Activated CD4-positive, CD25-positive, alpha-beta regulatory T cell treated with anti-CD3 and anti-CD28 coated beads, Interleukin-2, amount 50 U/mL, for 16 hours (primary cell): ENCODE data around the gene THOC2.
"Not testable (repeated sequence)": the region's sequence is repeated elsewhere in the genome, so short reads cannot be mapped to it uniquely, and the experiment has no call there.

Experiments
- DNase-seq: peaks from one replicate; pipeline ENCODE4 v3.0.0-alpha.2; 2020; ENCODE audit warnings: low read depth, low spot score

Gene THOC2

GRCh38 chrX:123738378-123738940 lies 5.6 kb upstream of the THOC2 start:
- no peak for DNase-seq

- no peak for DNase-seq
Measured at GRCh38 chrX:123736333-123736921, 3.6 kb upstream of the THOC2 start.

- DNase-seq, result not testable (repeated sequence)
Measured at GRCh38 chrX:123735137-123735536, 2.3 kb upstream of the THOC2 start.

GRCh38 chrX:123734079-123734478 lies 1.2 kb upstream of the THOC2 start:
- DNase-seq, result not testable (repeated sequence)

GRCh38 chrX:123731987-123732669 lies 724 bp downstream of the THOC2 start:
- DNase-seq, result no peak

- no peak for DNase-seq
Measured at GRCh38 chrX:123731258-123731986, 1.4 kb downstream of the THOC2 start.

GRCh38 chrX:123728554-123728953 lies 4.3 kb downstream of the THOC2 start:
- no peak for DNase-seq

- DNase-seq, result no peak
Measured at GRCh38 chrX:123728016-123728415, 4.8 kb downstream of the THOC2 start.

- not testable (repeated sequence) for DNase-seq
Measured at GRCh38 chrX:123722193-123722592, 10.7 kb downstream of the THOC2 start.

GRCh38 chrX:123720486-123720885 lies 12.4 kb downstream of the THOC2 start:
- no peak for DNase-seq

GRCh38 chrX:123713841-123714240 lies 19.0 kb downstream of the THOC2 start:
- no peak for DNase-seq

- DNase-seq, result no peak
Measured at GRCh38 chrX:123713434-123713833, 19.4 kb downstream of the THOC2 start.

- DNase-seq, result not testable (repeated sequence)
Measured at GRCh38 chrX:123711201-123711600, 21.7 kb downstream of the THOC2 start.

- no peak for DNase-seq
Measured at GRCh38 chrX:123704781-123705180, 28.1 kb downstream of the THOC2 start.

GRCh38 chrX:123698979-123699520 lies 33.8 kb downstream of the THOC2 start:
- no peak for DNase-seq

- DNase-seq, result no peak
Measured at GRCh38 chrX:123696334-123696733, 36.5 kb downstream of the THOC2 start.

GRCh38 chrX:123695242-123695641 lies 37.6 kb downstream of the THOC2 start:
- no peak for DNase-seq

GRCh38 chrX:123691776-123692175 lies 41.1 kb downstream of the THOC2 start:
- no peak for DNase-seq

- DNase-seq, result no peak
Measured at GRCh38 chrX:123688524-123688923, 44.3 kb downstream of the THOC2 start.

GRCh38 chrX:123685232-123685631 lies 47.6 kb downstream of the THOC2 start:
- no peak for DNase-seq

- no peak for DNase-seq
Measured at GRCh38 chrX:123682186-123682585, 50.7 kb downstream of the THOC2 start.
